Type B pancreatic cell (in vitro differentiated cells): Measurements from ENCODE around the gene ANKRD13D. TPM values are rescaled to one million over a fixed set of nuclear protein-coding genes. Genes with fewer than 3 reads are reported as not detected.
A peak's percentile ranks its signal among the peaks of the same experiment; 100 is the strongest.

Experiments
- DNase-seq: peaks from one replicate; pipeline ENCODE4 v3.0.0; 2021; ENCODE audit warnings: mixed read lengths; ENCODE audit not compliant: unreplicated experiment; ENCODE audit errors: extremely low spot score
- H3K27ac Mint-ChIP-seq: 2 replicates; pipeline ENCODE4 v1.8.0; 2021; ENCODE audit warnings: mild to moderate bottlenecking, mixed read lengths
- H3K27me3 Mint-ChIP-seq: 2 replicates; pipeline ENCODE4 v1.8.0; 2021; ENCODE audit warnings: mixed read lengths
- H3K36me3 Mint-ChIP-seq: 2 replicates; pipeline ENCODE4 v1.8.0; 2021; ENCODE audit warnings: mixed read lengths
- H3K4me1 Mint-ChIP-seq: one replicate; pipeline ENCODE4 v1.8.0; 2021; ENCODE audit warnings: mixed read lengths; ENCODE audit not compliant: unreplicated experiment
- H3K4me3 Mint-ChIP-seq: 2 replicates; pipeline ENCODE4 v1.8.0; 2021; ENCODE audit warnings: mild to moderate bottlenecking, mixed read lengths
- H3K9me3 Mint-ChIP-seq: 2 replicates; pipeline ENCODE4 v1.8.0; 2021; ENCODE audit warnings: mixed read lengths
- total RNA-seq: library from RNA; stranded (reverse); gene quantifications from 2 replicates; pipeline ENCODE4 v1.2.1, GENCODE V29; 2021; ENCODE audit warnings: low replicate concordance
- TF ChIP-seq, protein P1 (sequence below): fragments of 200-600 bp; sonication (generic); conservative IDR thresholded peaks from 2 replicates; pipeline ENCODE4 v1.5.0; 2021; ENCODE audit warnings: antibody characterized with exemption, mild to moderate bottlenecking

Gene ANKRD13D
- total RNA-seq, 1 donor from 2014 or later, result 70.5 TPM

DNA sequence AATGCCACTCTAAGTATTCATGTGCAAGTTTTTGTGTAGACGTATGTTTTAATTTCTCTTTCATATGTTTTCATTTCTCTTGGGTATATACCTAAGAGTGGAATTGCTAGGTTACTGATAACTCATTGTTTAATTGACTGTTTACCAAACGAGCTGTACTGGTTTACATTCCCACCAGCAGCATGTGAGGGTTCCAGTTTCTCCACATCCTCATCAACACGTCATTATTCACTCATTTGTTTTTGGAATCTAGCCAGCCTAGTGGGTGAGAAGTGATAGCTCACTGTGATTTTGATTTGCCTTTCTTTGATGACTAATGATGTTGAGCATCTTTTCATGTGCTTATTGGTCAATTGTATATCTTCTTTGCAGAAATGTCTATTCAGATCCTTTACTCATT is 4.0 kb downstream of the ANKRD13D start:
- H3K36me3 Mint-ChIP-seq, result peaks cover 31% of the 10 kb centered on the region
- peaks cover 9% of the 10 kb centered on the region for H3K4me1 Mint-ChIP-seq
- H3K9me3 Mint-ChIP-seq, result no peaks in the 10 kb centered on the region
- no peaks in the 10 kb centered on the region for H3K27me3 Mint-ChIP-seq
- DNase-seq, result no peak
- H3K27ac Mint-ChIP-seq, result peak overlapping the region; percentile 83
- peak overlapping the region; percentile 63 for H3K4me3 Mint-ChIP-seq
- TF ChIP-seq, protein P1, sequence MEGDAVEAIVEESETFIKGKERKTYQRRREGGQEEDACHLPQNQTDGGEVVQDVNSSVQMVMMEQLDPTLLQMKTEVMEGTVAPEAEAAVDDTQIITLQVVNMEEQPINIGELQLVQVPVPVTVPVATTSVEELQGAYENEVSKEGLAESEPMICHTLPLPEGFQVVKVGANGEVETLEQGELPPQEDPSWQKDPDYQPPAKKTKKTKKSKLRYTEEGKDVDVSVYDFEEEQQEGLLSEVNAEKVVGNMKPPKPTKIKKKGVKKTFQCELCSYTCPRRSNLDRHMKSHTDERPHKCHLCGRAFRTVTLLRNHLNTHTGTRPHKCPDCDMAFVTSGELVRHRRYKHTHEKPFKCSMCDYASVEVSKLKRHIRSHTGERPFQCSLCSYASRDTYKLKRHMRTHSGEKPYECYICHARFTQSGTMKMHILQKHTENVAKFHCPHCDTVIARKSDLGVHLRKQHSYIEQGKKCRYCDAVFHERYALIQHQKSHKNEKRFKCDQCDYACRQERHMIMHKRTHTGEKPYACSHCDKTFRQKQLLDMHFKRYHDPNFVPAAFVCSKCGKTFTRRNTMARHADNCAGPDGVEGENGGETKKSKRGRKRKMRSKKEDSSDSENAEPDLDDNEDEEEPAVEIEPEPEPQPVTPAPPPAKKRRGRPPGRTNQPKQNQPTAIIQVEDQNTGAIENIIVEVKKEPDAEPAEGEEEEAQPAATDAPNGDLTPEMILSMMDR, result no peak

DNA sequence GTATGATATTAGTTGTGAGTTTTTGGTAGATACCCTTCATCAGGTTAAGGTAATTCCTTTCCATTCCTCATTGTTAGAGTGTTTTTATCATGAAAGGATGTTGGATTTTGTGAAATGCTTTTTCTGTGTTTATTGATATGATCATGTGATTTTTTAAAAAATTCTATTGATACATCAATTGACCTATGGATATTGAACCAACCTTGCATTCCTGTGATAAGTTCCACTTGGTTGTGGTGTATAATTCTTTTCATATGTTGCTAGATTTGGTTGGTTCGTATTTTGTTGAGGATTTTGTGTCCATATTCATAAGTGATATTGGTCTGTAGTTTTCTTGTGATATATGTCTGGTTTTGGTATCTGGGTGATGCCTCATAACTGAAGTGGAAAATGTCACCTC is 6.7 kb downstream of the ANKRD13D start:
- Mint-ChIP-seq H3K27me3 (no peaks in the 10 kb centered on the region), H3K9me3 (no peaks in the 10 kb centered on the region), H3K27ac (no peak overlapping the region), H3K4me1 (peaks cover 9% of the 10 kb centered on the region), H3K4me3 (no peak overlapping the region), H3K36me3 (peaks cover 37% of the 10 kb centered on the region)
- TF ChIP-seq, protein P1, result no peak
- DNase-seq, result no peak

DNA sequence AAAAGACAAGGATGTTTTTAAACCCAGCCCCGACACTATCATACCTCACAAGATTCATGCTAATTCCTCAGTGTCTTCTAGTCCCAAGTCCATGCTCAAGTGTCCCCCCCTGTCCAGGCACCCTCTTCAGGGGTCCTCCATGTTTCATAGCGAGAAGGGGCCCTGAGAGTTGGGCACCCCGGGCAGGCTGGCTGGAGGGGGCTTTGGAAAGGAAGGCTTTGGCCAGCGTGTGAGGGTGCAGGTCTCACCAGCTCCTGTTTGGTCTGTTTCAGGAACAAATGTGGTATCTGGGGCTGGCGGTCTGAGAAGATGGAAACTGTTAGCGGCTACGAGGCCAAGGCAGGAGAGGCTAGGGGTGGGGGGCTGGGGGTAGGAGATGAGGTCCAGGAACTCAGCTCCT is 9.7 kb downstream of the ANKRD13D start:
- H3K27me3 Mint-ChIP-seq, result no peaks in the 10 kb centered on the region
- TF ChIP-seq, protein P1, result no peak

DNA sequence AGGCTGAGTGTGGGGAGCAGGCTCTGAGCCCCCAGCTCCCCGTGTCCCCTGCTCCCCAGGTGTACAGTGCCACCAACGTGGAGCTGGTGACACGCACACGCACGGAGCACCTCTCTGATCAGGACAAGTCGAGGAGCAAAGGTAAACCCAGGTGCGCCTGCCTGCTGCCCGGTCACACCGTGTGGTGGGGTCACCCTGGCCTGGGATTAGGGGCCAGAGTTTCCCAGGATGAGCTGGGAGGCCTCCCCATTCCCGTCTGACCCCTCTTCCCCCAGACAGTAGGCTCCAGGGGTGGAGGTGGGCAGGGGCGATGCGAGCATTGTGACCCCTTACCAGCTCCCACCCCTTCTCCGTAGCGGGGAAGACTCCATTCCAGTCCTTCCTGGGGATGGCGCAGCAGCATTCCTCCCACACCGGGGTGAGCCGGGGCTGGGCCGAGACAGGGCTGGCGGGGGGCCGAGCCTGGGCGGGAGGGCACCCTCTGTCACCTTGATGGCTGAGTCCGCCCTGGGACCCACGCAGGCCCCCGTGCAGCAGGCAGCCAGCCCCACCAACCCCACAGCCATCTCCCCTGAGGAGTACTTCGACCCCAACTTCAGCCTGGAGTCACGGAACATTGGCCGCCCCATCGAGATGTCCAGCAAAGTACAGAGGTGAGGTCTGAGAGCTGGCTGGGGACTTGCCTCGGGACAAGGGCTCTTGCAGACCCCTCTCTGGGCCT is 10.5 kb downstream of the ANKRD13D start:
- Mint-ChIP-seq H3K27me3 (no peaks in the 10 kb centered on the region), H3K4me3 (no peak overlapping the region), H3K27ac (no peak overlapping the region), H3K4me1 (peaks cover 8% of the 10 kb centered on the region), H3K9me3 (no peaks in the 10 kb centered on the region), H3K36me3 (peaks cover 23% of the 10 kb centered on the region)
- no peak for DNase-seq
- TF ChIP-seq, protein P1, result no peak

More for the DNA sequence above, 9.7 kb downstream of the ANKRD13D start:
- peaks cover 26% of the 10 kb centered on the region for H3K36me3 Mint-ChIP-seq
- H3K27ac Mint-ChIP-seq, result no peak overlapping the region
- H3K9me3 Mint-ChIP-seq, result no peaks in the 10 kb centered on the region
- no peak overlapping the region for H3K4me3 Mint-ChIP-seq
- peaks cover 6% of the 10 kb centered on the region for H3K4me1 Mint-ChIP-seq
- no peak for DNase-seq

DNA sequence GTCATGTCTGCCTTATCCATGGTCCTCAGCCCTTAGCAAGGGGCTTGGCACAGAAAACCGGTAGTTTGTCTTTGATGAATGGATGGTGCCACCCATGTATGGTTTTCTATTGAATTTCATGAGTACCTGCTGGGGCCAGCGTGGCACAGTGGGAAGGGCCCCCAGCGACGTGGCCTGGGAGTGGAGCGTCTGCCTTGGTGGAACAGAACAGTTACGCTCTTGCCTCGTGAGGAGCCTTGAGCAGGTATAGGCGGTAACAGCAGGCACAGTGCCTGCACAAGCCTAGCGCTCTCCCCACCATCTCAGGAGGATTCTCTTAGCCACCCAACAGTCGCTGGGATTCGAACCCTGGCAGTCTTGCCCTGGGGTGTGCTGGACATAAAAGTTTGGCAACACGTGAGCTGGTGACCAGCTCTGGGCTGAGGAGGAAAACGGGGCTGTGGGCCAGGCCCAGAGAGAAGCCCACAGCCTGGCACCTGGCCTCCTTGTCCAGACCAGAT is 11.2 kb downstream of the ANKRD13D start:
- Mint-ChIP-seq H3K9me3 (no peaks in the 10 kb centered on the region), H3K27ac (no peak overlapping the region), H3K4me1 (peaks cover 10% of the 10 kb centered on the region), H3K4me3 (no peak overlapping the region), H3K27me3 (no peaks in the 10 kb centered on the region), H3K36me3 (peaks cover 23% of the 10 kb centered on the region)
- TF ChIP-seq, protein P1, result no peak
- DNase-seq, result no peak
